Measurements from ENCODE around the gene NGEF. TPM values are rescaled to one million over a fixed set of nuclear protein-coding genes. Genes with fewer than 3 reads are reported as not detected.

The NGEF gene
- total and polyA plus RNA-seq, 10 of the 15 experiments (the other 5 are each of a cell fraction or from before 2014, with no cell fraction given): 0.12 TPM; not detected in 9

- no peaks in the 10 kb centered on the region for H4K20me1 ChIP-seq (ENCODE audit: control insufficient read depth, insufficient read depth)
- no peak overlapping the region for H2AFZ ChIP-seq (ENCODE audit: control insufficient read depth, low read depth, low read length)
- FAIRE-seq: no peak
- POLR2A ChIA-PET: no interaction called here
- BruUV-seq (replicated peaks): no TSS peak
- CTCF ChIA-PET: interaction anchor here (1.0 kb wide), 1 partner anchor 9 kb away, joined by 3 read pairs; no protein-coding TSS in a partner anchor
- TF ChIP-seq EGR1 (IDR thresholded peaks at IDR 0.05; ENCODE audit: borderline replicate concordance in 1 of 2, low read depth in 2 of 2, low read length in 2 of 2) (no peak), CHD2 (IDR thresholded peaks at IDR 0.05; ENCODE audit: borderline replicate concordance, low read depth, low read length) (no peak), RELB (IDR thresholded peaks at IDR 0.05; ENCODE audit: low read depth) (no peak), BCL3 (IDR thresholded peaks at IDR 0.05; ENCODE audit: borderline replicate concordance, insufficient read depth, low read depth, low read length, poor library complexity, severe bottlenecking) (no peak), POLR2AphosphoS5 (IDR thresholded peaks at IDR 0.05; ENCODE audit: low read length) (no peak), E2F4 (IDR thresholded peaks at IDR 0.05; ENCODE audit: low read depth, low read length) (no peak), MXI1 (IDR thresholded peaks at IDR 0.05; ENCODE audit: low read depth, low read length) (no peak), BACH1 (IDR thresholded peaks at IDR 0.05; ENCODE audit: borderline replicate concordance) (no peak), KLF5 (IDR thresholded peaks at IDR 0.05; ENCODE audit: partially characterized antibody) (no peak), ZNF687 (IDR thresholded peaks at IDR 0.05) (no peak), RUNX3 (IDR thresholded peaks at IDR 0.05; ENCODE audit: low read length) (no peak)
- 61% methylated on average over 2 of the region's 2 CpGs for WGBS (ENCODE audit: insufficient coverage, insufficient replicate concordance, low lambda C conversion rate, missing lambda C conversion rate)
- in situ Hi-C loops (cut with MboI) (no loop called here), intact Hi-C loops (cut with micrococcal nuclease; ENCODE audit: unreplicated experiment) (no loop called here)
- RAD21 ChIA-PET (ENCODE audit: unreplicated experiment): no interaction called here
- H3K4me1 ChIP-seq (ENCODE audit: control insufficient read depth, insufficient read depth, low read length): no peaks in the 10 kb centered on the region
- H3K9me3 ChIP-seq (replicated peaks; ENCODE audit: control insufficient read depth, insufficient read depth, low read length): no peaks in the 10 kb centered on the region
- no peak overlapping the region for H3K27ac ChIP-seq (ENCODE audit: control insufficient read depth, insufficient read depth)
- H3K4me2 ChIP-seq (ENCODE audit: control insufficient read depth, insufficient read depth): no peak overlapping the region
- no peaks in the 10 kb centered on the region for H3K79me2 ChIP-seq (ENCODE audit: control insufficient read depth, insufficient read depth, low read length)
- H3K9ac ChIP-seq (ENCODE audit: control insufficient read depth, insufficient read depth, low read length): no peak overlapping the region
- SMC1A ChIA-PET (ENCODE audit: uncharacterized antibody, unreplicated experiment): interaction anchor here (0.5 kb wide), 1 partner anchor 74 kb away, joined by 3 read pairs; no protein-coding TSS in a partner anchor
- H3K36me3 ChIP-seq (ENCODE audit: control insufficient read depth in 2 of 2, insufficient read depth in 2 of 2, low read length in 1 of 2): no peaks in the 10 kb centered on the region
- DNase-seq (ENCODE audit: low read depth, low spot score): no peak
- H3K27me3 ChIP-seq (replicated peaks in 1 of 2; ENCODE audit: control insufficient read depth in 2 of 2, insufficient read depth in 2 of 2, low read length in 1 of 2): peaks cover 0 to 1% of the 10 kb centered on the region in 2 experiments; a peak in 1 of 4 replicates
- H3K4me3 ChIP-seq: no peak overlapping the region
- ATAC-seq: no peak
Measured at GRCh38 chr2:233020454-233020853, 7.4 kb upstream of the NGEF start.
